ENCODE results near the gene CPTP. TPM values are rescaled to one million over a fixed set of nuclear protein-coding genes. Genes with fewer than 3 reads are reported as not detected.
A peak's percentile ranks its signal among the peaks of the same experiment; 100 is the strongest.

The CPTP gene
- total and polyA plus RNA-seq, 2 of the 13 experiments (the other 11 are each of a cell fraction or from before 2014, with no cell fraction given) = 5.5 to 9.3 TPM

DNA sequence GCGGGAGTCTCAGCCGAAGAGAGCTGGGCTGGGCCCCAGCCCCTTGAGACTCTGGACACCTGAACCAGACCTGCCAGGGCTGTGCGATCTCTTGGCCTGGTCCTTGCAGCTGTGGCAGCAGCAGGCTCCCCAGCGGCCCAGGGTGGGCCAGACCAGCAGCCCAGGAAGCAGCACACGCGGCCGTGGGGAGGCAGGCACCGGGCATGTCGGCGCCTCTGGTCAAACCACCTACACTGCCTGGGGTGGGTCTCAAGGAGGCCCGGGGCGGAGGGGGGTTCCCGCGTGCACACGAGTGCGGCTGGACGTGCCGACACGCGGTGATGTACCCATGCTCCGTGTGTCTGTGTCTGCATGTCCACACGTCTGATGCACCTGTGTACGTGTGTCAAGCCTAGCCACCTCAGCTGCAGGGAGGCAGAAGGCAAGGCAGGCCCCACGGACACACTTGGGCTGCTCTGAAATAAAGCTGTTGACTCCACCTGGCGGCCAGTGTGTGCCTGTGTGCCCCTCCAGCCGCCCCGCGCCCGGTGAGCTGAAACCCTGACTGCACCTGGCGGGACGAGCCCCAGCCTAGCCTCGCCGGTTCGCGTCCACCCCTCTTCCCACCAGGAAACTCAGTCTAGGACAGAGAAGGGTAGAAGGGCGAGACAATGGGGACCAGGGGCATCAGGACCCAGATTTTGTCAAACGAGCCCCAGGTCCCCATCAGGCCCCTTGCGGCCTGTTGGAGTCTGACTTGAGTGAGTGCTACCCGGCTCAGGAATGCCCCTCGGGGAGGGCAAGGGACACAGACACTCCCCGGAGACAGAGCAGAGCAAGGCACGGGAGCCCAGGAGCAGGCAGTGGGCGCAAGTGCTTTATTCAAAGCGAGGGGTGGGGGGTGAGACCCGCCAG is 32.8 kb upstream of the CPTP start (continued):
- TF ChIP-seq, protein P1, sequence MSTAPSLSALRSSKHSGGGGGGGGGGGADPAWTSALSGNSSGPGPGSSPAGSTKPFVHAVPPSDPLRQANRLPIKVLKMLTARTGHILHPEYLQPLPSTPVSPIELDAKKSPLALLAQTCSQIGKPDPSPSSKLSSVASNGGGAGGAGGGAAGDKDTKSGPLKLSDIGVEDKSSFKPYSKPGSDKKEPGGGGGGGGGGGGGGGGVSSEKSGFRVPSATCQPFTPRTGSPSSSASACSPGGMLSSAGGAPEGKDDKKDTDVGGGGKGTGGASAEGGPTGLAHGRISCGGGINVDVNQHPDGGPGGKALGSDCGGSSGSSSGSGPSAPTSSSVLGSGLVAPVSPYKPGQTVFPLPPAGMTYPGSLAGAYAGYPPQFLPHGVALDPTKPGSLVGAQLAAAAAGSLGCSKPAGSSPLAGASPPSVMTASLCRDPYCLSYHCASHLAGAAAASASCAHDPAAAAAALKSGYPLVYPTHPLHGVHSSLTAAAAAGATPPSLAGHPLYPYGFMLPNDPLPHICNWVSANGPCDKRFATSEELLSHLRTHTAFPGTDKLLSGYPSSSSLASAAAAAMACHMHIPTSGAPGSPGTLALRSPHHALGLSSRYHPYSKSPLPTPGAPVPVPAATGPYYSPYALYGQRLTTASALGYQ (CRISPR knock-in tag; IDR thresholded peaks at IDR 0.05) = no peak
- no peak for TF ChIP-seq PHF21A (CRISPR knock-in tag; IDR thresholded peaks at IDR 0.05)
- peak; percentile 10; the same call in 1 of the 2 replicates for TF ChIP-seq FOXO1 (CRISPR knock-in tag; IDR thresholded peaks at IDR 0.05)
- TF ChIP-seq ZNF563 (CRISPR knock-in tag; IDR thresholded peaks at IDR 0.05) = peak; percentile 39; the same call in 1 of the 2 replicates
- TF ChIP-seq ZMAT3 (CRISPR knock-in tag; conservative IDR thresholded peaks at IDR 0.05) = no peak
- TF ChIP-seq CBX1 (IDR thresholded peaks at IDR 0.05; ENCODE audit: low read depth) = no peak
- no peak for TF ChIP-seq ZFP37 (CRISPR knock-in tag; IDR thresholded peaks at IDR 0.05; ENCODE audit: borderline replicate concordance)
- no peak for TF ChIP-seq SRSF9 (IDR thresholded peaks at IDR 0.05; ENCODE audit: borderline replicate concordance, insufficient read depth, low read depth, low read length, poor library complexity, severe bottlenecking)
- TF ChIP-seq ZNF33A (CRISPR knock-in tag; IDR thresholded peaks at IDR 0.05; ENCODE audit: borderline replicate concordance) = no peak
- TF ChIP-seq MAF1 (CRISPR knock-in tag; IDR thresholded peaks at IDR 0.05; ENCODE audit: borderline replicate concordance) = no peak
- TF ChIP-seq, protein P2, sequence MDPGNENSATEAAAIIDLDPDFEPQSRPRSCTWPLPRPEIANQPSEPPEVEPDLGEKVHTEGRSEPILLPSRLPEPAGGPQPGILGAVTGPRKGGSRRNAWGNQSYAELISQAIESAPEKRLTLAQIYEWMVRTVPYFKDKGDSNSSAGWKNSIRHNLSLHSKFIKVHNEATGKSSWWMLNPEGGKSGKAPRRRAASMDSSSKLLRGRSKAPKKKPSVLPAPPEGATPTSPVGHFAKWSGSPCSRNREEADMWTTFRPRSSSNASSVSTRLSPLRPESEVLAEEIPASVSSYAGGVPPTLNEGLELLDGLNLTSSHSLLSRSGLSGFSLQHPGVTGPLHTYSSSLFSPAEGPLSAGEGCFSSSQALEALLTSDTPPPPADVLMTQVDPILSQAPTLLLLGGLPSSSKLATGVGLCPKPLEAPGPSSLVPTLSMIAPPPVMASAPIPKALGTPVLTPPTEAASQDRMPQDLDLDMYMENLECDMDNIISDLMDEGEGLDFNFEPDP (CRISPR knock-in tag; conservative IDR thresholded peaks at IDR 0.05) = no peak
- TF ChIP-seq NRL (CRISPR knock-in tag; IDR thresholded peaks at IDR 0.05; ENCODE audit: borderline replicate concordance) = 0 out of 2 replicates have a peak, but pooled peaks have one; percentile 16
- peak; percentile 51; the same call in 1 of the 2 replicates for TF ChIP-seq KDM5B (CRISPR knock-in tag; IDR thresholded peaks at IDR 0.05; ENCODE audit: borderline replicate concordance)
- 0 out of 3 replicates have a peak, but pooled peaks have one; percentile 28 for TF ChIP-seq MXI1 (IDR thresholded peaks at IDR 0.05; ENCODE audit: borderline replicate concordance, low read depth, low read length)
- no peak for TF ChIP-seq GATAD2A (CRISPR knock-in tag; IDR thresholded peaks at IDR 0.05)
- TF ChIP-seq, protein P3, sequence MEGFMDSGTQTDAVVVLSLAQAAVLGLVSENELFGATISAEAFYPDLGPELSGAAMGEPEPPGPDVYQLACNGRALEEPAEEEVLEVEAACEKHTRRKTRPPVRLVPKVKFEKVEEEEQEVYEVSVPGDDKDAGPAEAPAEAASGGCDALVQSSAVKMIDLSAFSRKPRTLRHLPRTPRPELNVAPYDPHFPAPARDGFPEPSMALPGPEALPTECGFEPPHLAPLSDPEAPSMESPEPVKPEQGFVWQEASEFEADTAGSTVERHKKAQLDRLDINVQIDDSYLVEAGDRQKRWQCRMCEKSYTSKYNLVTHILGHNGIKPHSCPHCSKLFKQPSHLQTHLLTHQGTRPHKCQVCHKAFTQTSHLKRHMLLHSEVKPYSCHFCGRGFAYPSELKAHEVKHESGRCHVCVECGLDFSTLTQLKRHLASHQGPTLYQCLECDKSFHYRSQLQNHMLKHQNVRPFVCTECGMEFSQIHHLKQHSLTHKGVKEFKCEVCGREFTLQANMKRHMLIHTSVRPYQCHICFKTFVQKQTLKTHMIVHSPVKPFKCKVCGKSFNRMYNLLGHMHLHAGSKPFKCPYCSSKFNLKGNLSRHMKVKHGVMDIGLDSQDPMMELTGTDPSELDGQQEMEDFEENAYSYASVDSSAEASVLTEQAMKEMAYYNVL (CRISPR knock-in tag; IDR thresholded peaks at IDR 0.05; ENCODE audit: borderline replicate concordance) = peak; percentile 65; the same call in 1 of the 2 replicates
- TF ChIP-seq ZNF207 (IDR thresholded peaks at IDR 0.05; ENCODE audit: borderline replicate concordance) = no peak
- TF ChIP-seq RBFOX2 (IDR thresholded peaks at IDR 0.05; ENCODE audit: low read depth, low read length) = no peak
- TF ChIP-seq ZNF607 (CRISPR knock-in tag; IDR thresholded peaks at IDR 0.05; ENCODE audit: borderline replicate concordance) = no peak
- TF ChIP-seq ZNF619 (CRISPR knock-in tag; IDR thresholded peaks at IDR 0.05) = peak; percentile 67; the same call in 1 of the 2 replicates
- TF ChIP-seq, protein P4, sequence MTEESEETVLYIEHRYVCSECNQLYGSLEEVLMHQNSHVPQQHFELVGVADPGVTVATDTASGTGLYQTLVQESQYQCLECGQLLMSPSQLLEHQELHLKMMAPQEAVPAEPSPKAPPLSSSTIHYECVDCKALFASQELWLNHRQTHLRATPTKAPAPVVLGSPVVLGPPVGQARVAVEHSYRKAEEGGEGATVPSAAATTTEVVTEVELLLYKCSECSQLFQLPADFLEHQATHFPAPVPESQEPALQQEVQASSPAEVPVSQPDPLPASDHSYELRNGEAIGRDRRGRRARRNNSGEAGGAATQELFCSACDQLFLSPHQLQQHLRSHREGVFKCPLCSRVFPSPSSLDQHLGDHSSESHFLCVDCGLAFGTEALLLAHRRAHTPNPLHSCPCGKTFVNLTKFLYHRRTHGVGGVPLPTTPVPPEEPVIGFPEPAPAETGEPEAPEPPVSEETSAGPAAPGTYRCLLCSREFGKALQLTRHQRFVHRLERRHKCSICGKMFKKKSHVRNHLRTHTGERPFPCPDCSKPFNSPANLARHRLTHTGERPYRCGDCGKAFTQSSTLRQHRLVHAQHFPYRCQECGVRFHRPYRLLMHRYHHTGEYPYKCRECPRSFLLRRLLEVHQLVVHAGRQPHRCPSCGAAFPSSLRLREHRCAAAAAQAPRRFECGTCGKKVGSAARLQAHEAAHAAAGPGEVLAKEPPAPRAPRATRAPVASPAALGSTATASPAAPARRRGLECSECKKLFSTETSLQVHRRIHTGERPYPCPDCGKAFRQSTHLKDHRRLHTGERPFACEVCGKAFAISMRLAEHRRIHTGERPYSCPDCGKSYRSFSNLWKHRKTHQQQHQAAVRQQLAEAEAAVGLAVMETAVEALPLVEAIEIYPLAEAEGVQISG (CRISPR knock-in tag; IDR thresholded peaks at IDR 0.05) = peak; percentile 56; the same call in 1 of the 2 replicates
